OCI-LY7 (cell line): Measurements from ENCODE around the gene CDC37L1.

Source experiments
- EZH2phosphoT487 ChIP-seq: fragments of 200-600 bp; sonication (generic); IDR thresholded peaks from 2 replicates; pipeline ENCODE4 v1.6.1; 2018; ENCODE audit warnings: low read depth, borderline replicate concordance, mild to moderate bottlenecking, mixed run types, antibody characterized with exemption, low read length, moderate library complexity, mixed read lengths
- TF ChIP-seq, protein P1 (sequence below): fragments of 200-600 bp; sonication (generic); conservative IDR thresholded peaks from 2 replicates; pipeline ENCODE4 v1.5.1; 2014; ENCODE audit warnings: mild to moderate bottlenecking, antibody characterized with exemption, low read length, moderate library complexity, mixed read lengths

DNA sequence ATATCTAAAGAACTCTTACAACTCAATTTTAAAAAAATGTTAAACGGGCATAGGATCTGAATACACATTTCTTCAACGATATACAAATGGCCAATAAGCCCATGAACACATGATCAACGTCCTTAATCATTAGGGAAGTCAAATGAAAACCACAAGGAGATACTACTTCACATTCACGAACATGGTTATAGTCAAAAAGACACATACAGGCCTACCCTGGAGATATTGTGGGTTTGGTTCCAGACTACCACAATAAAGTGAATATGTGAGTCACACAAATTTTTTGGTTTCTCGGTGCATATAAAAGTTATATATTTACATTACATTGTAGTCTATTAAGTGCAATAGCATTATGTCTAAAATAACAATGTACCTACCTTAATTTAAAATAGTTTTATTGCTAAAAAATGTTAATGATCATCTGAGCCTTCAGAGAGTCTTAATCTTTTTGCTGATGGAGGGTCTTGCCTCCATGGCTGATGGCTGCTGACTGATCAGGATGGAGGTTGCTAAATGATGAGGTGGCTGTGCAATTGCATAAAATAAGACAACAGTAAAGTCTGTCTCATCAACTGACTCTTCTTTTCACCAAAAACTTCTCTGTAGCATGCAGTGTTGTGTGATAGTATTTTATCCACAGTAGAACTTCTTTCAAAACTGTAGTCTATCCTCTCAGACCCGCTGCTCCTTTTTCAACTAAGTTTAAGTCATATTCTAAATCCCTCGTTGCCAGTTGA lies 46.5 kb downstream of the CDC37L1 start:
- TF ChIP-seq, protein P1, sequence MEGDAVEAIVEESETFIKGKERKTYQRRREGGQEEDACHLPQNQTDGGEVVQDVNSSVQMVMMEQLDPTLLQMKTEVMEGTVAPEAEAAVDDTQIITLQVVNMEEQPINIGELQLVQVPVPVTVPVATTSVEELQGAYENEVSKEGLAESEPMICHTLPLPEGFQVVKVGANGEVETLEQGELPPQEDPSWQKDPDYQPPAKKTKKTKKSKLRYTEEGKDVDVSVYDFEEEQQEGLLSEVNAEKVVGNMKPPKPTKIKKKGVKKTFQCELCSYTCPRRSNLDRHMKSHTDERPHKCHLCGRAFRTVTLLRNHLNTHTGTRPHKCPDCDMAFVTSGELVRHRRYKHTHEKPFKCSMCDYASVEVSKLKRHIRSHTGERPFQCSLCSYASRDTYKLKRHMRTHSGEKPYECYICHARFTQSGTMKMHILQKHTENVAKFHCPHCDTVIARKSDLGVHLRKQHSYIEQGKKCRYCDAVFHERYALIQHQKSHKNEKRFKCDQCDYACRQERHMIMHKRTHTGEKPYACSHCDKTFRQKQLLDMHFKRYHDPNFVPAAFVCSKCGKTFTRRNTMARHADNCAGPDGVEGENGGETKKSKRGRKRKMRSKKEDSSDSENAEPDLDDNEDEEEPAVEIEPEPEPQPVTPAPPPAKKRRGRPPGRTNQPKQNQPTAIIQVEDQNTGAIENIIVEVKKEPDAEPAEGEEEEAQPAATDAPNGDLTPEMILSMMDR = no peak
- TF ChIP-seq EZH2phosphoT487 = no peak
